ENCODE results near the gene SUSD1. TPM values are rescaled to one million over a fixed set of nuclear protein-coding genes. Genes with fewer than 3 reads are reported as not detected.

The SUSD1 gene
- total RNA-seq, 1 donor from 2014 or later, result 35.9 TPM

Other genes starting within 250 kb of the SUSD1 start
- 40.2 and 41.6 TPM in 2 replicates for gene PTBP3, start 158.3 kb upstream of the SUSD1 start, total RNA-seq
- 17.3 and 21.6 TPM in 2 replicates for gene HSDL2, start 204.8 kb upstream of the SUSD1 start, total RNA-seq